Stimulated activated naive CD4-positive, alpha-beta T cell treated with Interleukin-2 at 50 U/mL for 16 hours (primary cell): ENCODE measurements around the gene MYO15B.

ENCODE experiments used
- DNase-seq: peaks from one replicate; lab custom pipeline; 2025; lab: John Stamatoyannopoulos, UW

Gene MYO15B

DNA sequence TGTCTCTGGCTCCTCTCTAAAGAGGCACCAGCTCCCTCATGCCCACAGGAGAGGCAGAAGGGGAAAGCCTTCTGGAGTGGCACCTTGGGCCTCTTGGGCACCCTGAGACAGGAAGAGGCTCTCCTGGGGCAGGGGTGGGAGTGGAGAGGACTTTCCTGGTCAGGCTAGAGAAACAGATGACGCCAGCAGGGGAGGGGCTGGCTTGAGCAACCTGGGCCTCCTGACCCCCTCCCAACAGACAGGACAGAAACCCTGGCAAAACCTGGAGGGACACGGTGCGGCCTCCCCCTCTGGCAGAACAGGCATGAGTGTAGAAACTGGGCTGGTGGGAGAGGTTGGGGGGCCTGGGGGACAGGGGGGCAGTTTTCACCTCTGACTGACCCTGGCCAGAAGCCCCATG is 51.7 kb downstream of the MYO15B start:
- no peak for DNase-seq

DNA sequence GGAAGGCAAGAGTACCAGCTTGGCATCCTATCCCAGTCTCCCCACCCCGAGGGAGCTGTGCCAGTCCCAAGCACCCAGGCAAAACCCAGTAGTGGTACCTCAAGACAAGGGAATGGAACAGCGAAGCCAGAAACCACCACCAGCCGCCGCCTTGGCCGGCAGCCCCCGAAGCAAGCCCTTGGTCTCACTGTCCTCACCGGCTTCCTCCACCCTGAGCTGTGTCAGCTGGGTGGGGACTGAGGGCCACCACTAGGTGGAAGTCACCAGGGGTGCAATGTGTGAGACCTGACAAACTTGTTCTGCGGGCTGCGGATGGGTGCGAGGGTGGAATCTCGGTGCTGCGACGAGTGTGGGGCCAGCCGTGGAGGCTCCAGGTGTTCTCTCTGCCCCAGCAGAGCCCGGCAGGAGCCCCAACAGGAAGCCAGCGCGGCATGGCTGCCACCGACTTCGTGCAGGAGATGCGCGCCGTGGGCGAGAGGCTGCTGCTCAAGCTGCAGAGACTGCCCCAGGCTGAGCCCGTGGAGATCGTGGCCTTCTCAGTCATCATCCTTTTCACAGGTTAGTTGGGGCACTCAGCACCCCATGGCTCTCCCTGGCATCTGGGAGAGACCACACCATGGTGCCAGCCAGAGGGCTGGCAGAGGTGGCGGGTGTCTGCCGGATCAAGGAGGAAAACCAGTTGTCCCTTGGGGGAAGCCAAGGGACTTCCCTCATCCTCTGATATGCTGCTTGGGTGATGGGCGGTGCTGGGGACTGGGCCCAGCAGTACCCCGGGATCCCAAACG is 52.4 kb downstream of the MYO15B start:
- no peak for DNase-seq

DNA sequence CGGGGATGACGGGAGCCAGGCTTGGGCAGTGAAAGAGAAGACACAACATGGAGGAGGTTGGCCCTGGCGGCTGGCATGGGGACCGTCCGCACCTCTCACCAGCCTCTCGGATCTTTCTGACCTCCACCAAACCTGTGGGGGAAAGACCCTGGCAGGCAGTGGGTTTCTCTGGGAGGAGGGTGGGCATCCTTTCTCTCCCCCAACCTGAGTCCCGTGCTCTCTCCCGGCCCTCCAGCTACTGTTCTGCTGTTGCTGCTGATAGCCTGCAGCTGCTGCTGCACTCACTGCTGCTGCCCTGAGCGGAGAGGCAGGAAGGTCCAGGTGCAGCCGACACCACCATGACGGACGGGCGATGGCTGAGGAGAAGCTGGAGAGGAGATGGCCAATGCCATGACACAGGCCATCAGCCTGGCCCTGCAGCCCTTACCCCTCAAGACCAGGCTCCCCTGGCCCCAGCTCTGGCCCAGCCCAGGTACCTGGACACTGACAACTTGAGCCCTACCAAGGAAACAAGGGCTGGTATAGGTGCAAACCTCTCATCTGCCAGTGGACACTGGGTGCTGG is 53.0 kb downstream of the MYO15B start:
- no peak for DNase-seq

DNA sequence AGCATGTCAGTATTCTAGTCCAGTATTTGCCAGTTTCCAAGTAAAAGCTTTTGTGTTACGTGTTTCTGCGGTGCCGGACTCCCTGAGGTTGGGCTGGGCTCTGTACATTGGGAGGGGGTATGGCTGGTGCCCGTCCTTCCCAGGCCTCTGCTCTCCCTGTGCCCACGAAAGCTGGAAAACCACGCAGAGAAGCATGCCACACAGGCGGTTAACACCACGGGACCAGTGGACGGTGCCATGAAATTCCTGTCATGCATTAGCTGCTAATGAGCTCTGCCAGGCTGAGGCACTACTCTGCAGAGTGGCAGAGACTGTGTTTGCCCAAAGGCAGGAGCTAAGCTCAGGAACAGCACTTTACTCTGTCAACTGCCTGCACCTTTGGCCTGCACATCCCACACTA is 53.7 kb downstream of the MYO15B start:
- DNase-seq, result no peak

DNA sequence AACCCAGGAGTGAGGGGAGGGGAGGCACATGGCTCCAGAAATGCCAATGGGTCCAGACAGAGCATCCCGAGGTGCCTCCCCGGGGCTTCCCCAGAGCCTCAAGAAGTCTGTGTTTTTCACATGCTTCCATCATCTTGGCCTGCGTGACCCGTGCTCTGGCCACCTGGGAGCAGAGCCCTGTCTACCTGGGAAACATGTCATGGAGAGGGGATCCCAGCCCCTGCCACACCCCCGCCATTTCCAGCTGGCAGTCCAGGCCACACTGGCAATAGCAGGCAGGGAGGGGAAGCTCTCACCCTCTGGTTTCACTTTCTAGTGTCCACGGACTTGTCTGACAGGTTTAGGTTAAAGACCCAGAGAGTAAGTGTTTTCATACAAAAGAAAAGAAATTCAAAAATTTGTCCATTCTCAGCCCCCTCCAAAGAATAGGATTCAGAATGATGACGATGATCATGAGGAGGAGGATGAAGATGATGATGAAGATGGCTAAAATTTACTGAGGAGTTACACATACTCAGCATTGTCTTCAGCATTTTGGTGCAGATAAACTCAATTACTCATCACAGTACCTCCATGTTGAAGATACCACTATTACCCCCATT is 54.7 kb downstream of the MYO15B start:
- DNase-seq, result no peak

DNA sequence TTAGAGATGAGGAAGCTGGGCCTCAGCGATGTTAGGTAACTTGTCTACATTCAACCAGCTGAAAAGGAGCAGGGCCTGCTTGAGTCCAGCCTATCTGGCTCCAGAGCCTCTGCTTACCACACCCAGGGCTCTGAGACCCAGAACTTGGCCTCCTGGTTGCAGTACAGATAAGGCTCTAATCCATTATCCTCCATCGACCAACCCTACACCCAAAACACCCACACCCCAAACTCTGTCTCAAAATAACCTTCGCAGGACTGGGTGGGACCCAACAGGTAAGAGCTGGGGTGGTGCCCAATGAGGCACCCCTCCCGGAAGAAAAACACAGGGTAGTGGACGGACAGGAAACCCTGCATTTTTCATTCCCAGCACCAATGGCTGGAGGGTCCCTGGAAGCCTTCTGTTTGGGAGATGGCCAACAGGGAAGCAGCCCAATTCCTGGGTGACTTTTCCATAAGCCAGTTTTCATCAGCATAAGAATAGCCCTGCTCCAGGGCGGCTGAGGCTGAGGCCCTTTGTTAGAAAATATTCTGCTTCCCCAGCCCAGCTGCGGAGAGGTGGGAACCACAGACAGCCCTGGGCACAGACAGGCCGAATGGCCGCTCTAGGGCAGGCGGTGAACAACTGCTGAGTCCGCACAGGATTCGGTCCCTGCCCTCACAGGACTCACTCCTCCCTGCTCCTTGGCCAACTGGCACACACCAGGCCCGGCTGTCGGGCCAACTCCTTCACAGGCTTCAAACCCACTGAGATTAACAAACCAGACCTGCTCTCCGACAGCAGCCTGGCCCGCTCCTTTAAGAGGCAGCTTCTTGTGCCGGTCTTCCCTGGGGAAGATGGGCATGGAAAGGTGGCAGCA is 55.4 kb downstream of the MYO15B start:
- no peak for DNase-seq

DNA sequence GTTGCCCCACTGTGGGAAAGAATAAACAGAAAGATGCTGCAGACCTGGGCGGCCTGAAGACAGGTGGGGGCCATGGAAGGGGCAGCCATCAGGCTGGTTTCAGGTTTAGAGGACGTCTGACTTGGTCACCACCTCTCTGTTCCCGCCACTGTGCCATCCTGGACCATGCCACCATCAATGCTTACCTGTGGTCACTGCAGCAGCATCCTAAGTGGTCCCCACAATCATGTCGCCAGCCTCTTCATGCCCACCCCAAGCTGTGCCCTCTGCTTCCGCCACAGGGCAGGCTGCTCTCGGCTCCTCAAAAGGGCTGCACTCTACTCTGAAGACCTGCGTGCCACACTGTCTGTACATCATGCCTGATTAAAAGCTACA is 56.0 kb downstream of the MYO15B start:
- DNase-seq, result no peak

DNA sequence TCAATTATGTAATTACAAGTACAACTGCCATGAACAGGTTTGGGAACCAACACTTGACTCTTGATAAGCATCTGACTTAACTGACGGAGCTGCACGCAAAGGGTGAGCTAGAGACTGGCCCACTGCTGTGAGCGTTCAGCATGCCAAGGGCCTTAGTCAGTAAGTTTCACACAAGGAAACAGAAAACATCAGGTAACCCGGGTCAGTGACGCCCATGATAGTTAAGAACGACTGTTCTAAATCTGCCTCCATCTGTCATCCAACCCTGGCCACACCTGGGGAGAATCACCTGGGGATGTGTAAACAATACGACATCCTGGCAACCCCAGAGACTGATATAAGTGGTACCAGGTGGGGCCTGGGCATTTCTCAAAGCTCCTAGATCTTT is 57.9 kb downstream of the MYO15B start:
- no peak for DNase-seq

DNA sequence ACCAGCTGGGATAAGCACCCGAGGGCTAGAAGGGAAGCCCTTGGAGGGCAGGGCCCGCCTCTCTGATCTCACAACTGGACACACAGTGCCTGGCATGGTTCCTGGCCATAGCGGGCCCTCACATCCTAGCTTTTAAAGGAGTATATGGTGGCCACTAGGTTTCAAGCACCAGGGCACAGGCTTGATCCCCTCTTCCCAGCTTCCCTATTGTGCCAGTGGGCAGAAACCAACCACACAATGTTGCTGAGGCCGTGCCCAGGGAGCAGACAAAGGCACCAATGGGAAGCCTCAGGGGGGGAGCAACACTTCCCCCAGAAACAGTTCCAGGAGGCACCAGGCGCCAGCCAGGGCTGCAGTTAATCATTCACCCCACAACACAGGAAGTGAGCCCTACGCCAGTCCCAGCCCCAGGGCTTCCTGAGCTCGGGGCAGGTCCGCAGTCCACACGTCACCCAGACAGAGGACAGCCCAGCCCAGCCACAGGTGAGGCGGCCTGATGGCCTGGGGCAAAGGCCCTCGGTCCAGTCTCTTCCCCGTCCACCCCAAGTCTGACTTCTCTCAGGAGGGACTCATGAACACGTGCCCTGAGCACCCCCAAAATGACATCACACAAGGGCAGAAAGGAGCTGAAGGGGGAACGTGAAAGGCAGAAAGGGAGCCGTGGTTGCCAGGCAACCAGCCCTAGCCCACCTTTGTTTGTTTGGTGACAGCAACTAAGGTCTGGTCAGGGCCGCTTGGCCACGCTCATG is 58.5 kb downstream of the MYO15B start:
- no peak for DNase-seq

DNA sequence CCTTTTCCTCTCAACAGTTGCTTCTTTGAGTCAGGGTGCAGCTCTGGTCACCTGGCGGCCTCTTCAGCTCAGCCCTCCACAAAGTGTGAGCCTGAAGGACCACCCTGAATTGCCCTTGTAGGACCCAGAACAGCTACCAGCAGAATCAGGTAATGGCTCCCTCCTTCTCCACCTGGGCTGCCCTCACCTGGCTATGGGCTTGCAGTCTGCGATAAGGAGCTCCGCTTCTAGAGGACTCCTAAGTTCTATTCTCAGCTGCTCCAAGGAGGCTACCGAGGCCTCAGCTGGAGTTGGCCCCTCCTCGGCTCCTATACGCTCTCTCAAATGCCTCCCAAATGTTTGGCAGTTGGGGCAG is 59.0 kb downstream of the MYO15B start:
- no peak for DNase-seq

DNA sequence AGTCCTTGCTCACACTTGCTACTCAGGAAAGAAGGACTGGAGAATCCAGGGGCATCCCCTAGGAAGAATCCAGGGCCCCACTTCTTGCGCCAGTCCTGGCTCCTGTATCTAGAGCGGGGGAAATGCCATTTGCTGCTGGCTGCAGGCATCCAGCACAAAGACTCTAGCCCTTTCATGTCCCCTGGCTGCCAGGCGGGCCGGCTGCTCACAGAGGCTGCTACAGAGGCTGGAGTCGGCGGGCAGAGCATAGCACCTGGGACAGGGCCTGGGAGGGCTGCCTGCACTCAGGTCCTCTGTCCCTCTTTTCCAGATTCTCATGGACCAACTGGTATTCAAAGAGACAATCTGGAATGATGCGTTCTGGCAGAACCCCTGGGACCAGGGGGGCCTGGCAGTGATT is 59.5 kb downstream of the MYO15B start:
- DNase-seq, result no peak

DNA sequence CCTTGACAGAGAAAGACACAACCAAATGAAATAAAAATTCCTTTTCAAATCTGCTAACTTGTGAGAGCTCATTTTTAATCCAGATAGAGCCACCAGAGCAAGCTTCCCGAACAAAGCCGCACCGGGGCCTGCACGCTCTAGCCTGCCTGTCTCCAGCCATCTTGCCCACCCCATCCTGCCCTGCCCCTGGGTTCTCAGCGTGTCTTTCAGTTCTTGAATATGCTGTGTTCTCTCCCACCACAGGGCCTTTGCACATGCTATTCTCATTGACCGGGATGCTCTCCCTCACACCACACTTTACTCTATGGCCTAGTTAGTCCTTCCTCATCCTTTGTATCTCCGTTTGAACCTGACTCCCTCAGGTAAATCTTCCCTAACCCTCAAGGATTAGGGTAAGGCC is 60.3 kb downstream of the MYO15B start:
- DNase-seq, result no peak

DNA sequence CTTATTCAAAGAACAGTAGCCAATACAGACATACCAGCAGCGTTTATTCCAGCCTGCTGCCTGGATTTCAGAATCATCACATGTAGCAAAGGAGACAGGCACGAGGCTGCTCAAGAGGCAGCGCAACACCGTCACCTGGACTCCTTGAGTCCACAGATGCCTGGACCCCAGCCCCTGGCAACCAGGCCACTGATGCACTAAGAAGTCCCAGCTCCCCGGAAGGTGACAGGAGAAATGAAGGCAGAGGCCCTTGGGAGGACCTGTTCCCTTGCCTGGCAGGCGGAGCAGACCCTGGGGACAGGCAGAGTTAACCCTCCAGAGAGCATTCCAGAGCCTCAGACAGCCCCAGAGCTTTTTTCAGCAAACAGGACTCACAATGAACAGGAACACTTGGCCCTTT is 62.1 kb downstream of the MYO15B start:
- DNase-seq, result no peak

DNA sequence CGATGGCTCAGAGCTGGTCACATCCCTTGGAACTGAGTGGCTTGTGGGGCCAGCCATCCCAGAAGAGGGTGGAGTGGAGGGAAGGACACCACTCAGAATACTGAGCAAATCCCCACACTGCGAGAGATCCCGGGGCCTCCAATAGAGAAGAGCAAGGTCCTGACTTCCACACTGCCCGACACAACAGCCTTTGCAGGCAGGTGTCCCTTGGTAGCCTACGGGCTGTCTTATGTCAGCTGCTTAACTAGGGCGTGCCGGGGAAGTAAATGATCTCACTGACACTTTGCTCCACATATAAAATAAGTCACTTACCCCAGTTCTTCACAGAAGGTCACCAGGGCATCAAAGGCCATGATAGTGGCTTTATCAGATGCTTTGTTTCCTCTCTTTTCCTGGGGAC is 63.3 kb downstream of the MYO15B start:
- no peak for DNase-seq

DNA sequence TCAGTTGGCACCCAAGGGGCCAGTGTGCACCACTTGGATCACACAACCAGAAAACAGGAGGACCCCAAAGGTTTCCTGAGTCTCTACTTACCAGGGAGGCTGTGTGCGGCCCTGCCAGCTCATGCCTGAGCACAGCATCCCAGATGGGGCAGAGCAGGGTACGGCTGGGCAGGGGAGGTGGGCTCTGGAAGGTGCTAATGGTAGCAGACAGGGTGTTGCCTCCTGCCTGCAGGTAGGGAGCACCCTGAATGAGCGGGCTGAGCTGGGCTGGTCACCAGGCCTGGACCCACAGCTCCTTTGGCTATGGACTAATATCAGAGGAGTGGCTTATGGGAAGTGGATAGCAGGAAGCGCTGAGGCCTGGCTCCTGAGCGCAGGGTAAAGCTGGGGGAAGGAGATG is 64.7 kb downstream of the MYO15B start:
- DNase-seq, result no peak

DNA sequence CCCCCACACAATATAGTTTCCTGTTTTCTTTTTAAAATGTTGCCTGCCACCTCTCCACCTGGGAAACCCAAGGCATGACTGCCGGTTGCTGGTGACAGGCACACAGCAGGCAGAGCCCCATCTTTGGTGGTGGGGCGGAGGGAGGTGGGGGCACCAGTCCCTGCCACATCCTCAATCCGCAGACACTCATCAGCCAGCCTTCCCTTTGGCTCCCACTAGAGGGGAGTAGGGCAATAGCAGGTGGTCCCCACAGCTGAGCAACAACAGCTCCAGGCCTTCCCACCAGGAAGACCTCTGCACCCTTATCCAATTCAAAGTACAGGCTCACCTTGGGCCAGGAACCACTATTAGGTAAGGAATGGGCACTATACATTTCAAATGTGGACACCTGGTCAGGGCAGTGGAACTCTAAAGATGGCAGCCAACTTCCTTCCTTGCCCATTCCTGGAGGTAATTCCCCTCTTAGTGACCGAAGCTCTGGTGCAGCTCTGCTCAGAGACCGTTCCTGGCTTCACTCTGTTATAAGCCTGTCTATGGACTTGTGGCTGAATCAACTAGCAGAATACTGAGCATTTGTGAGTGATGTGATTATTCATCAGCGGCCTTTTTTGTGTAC is 65.4 kb downstream of the MYO15B start:
- peak; percentile 4 for DNase-seq

DNA sequence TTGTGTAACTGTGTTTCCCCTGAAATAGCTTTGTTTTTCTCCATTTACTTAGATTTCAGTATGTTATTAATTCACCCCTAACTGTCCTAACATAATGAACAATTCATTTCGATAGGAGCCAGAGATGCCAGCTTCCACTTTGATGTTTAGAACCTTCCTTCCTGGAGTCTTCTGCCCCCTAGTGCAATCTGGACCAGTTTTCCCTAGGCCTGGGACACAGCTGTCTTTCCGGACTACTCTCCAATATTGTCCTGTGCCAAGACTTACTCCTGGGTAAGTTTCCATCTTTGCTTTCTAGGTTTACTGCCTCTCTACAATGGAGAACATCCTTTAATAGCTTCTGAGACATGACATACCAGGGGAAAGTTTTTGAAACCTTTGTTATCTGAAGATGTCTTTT is 66.6 kb downstream of the MYO15B start:
- DNase-seq, result no peak

DNA sequence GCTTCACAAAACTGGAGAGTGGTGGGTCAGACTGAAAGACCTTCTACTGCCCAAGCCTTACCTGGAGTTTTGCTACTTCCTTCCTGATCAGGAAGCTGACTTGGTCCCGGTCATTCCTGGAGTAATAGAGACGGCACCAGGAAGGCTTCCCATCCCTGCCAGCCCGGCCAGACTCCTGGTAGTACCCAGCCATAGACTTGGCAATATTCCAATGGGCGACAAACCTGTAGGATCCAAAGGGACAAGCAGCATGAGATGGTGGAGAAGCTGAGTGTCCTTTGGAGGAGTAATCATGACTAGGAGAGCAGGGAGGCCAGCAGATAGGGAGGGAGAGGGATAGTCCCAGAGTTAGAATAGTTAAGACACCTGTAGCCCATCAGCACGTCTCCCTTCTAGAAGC is 70.6 kb downstream of the MYO15B start:
- DNase-seq, result no peak

DNA sequence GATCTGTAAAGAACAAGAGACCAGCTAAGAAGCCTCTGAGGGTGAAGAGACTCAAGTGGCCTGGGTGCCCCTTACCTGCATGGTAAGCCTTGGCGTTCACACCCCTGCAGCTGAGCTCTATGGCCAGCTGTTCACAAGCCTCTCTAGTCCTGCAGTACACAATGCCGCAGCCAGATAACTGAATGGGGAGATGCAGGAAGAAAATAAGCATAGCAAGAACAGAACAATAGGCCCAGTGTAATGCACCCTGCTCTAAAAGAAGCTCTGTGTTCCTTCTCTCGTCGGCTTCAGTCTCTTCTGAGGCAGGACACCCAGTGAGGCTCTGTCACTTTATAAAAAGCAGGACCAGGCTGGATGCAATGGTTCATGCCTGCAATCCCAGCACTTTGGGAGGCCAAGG is 73.9 kb downstream of the MYO15B start:
- DNase-seq, result no peak

DNA sequence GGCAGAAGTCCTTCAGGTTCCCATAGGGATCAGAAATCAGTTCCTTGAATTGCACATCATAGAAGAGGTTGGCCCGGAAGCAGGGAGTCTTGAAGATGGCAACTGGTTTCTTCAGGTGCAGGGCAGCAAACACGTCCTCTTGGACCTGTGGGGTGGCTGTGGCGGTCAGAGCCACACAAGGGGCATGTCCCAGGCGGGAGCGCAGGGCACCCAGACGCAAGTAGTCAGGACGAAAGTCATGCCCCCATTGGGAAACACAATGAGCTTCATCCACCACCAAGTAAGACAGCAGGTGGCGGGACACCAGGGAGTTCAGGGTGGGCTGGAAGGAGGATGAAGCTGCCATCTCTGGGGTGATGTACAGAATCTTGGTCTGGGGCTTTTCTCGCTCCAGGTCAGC is 74.9 kb downstream of the MYO15B start:
- no peak for DNase-seq

DNA sequence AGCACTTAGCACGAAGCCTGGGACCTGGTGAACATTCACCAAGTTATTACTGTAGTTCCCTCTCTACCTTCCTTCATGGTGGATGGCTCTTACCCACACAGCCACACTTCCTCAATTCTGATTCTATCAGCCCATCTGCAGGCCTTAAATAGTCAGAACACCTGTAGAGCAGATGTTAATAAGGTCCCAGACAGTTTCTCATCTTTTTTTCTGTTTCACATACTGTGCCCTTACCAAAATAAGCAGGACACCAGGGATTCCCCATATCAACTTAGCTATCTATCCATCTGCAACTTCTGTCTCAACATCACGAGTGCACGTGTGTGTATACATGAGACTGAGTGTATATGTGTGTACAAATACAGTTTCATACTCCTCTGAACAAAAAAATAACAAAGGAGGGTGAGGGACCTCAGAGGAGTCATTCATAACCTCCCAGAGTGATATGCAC is 76.5 kb downstream of the MYO15B start:
- no peak for DNase-seq

DNA sequence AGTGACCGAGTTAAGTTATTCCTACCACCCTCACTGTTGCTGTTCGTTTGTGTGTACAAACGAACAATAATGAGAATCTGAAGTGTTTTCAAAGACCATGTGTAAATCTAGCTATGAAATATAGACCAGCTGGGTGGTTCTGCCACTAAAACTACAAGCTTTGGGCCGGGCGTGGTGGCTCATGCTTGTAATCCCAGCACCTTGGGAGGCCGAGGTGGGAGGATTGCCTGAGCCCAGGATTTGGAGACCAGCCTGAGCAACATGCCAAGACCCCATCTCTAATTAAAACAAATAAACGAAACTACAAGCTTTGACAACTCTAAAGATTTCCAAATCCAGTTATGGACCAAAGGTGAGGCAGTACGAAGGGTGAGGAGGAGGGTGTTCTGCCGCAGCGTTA is 78.4 kb downstream of the MYO15B start:
- no peak for DNase-seq
